GM12892 (cell line): ENCODE results near the gene IPO13.

Experiments
- DNase-seq: peaks from one replicate; pipeline ENCODE4 v3.0.0; 2011; ENCODE audit not compliant: insufficient read length
- FAIRE-seq: peaks from 2 replicates; lab custom pipeline; 2011; peaks lifted over from hg19 to GRCh38; lab: Jason Lieb, UNC
- POLR2A ChIP-seq: IDR thresholded peaks from 2 replicates; pipeline ENCODE4 v1.6.1; 2011; ENCODE audit warnings: low read depth, low read length, control low read depth
- POLR2AphosphoS5 ChIP-seq: IDR thresholded peaks from 2 replicates; pipeline ENCODE4 v1.6.1; 2011; ENCODE audit warnings: low read depth, low read length, control low read depth
- TAF1 ChIP-seq: IDR thresholded peaks from 2 replicates; pipeline ENCODE4 v1.6.1; 2011; ENCODE audit warnings: low read depth, mild to moderate bottlenecking, control low read depth, low read length, borderline replicate concordance

IPO13 gene

GRCh38 chr1:43987159-43987902 is 40.6 kb downstream of the IPO13 start:
- FAIRE-seq (no peak), DNase-seq (no peak)
- no peak for TF ChIP-seq POLR2AphosphoS5
- no peak for TF ChIP-seq TAF1
- TF ChIP-seq POLR2A, result no peak

- TF ChIP-seq POLR2AphosphoS5 (no peak), TAF1 (no peak), POLR2A (no peak)
- DNase-seq, result no peak
- FAIRE-seq, result no peak
Measured at GRCh38 chr1:43990271-43991199, 43.8 kb downstream of the IPO13 start.

- DNase-seq, result no peak
- TF ChIP-seq TAF1 (no peak), POLR2A (no peak), POLR2AphosphoS5 (no peak)
- no peak for FAIRE-seq
Measured at GRCh38 chr1:43991200-43991475, 44.4 kb downstream of the IPO13 start.

DNA sequence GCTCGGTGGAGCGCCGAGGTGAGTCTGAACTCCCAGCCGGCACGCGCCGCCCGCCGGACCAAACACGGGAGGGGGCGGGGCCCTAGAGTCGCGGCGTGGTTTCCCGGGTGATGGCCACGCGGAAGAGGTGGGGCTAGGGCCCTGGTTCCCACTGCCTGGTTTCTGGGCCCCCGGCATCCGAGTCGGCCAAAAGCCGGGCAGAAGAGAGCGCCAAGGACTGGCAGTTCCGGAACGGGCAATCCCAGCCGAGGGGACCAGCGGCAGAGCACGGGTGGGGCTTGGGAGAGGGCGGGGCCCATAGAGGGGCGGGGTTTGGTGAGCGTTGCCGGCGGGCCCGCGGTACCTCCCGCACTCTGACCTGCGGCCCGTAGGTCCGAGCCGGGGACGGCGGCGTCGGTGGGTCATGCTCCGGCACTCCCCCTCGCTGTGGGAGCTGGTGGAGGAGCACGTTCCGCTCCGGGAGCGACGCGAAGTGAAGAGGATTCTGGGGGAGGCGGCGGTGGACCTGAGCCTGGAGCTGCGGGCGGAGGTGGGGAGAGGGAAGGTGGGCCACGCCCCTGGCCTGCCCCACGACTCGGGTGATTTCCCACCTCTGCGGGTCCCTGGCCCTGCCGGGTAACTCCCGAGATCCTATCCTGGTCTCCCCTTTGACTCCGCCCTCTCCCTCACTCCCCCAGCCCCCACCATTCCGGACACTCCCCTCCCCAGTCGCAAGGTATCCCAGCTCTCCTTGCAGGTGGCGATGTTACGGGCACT is 44.9 kb downstream of the IPO13 start, which contains the start of gene CCDC24:
Gene CCDC24 (plus strand): TSS at position 124 of the 756 bp plus-strand sequence. CDS start 280 bp downstream, at position 404.
- FAIRE-seq (peak; percentile 75), DNase-seq (peak; percentile 91)
- TF ChIP-seq TAF1 (0 out of 2 replicates have a peak, but pooled peaks have one; percentile 18), POLR2A (0 out of 2 replicates have a peak, but pooled peaks have one; percentile 53), POLR2AphosphoS5 (no peak)

DNA sequence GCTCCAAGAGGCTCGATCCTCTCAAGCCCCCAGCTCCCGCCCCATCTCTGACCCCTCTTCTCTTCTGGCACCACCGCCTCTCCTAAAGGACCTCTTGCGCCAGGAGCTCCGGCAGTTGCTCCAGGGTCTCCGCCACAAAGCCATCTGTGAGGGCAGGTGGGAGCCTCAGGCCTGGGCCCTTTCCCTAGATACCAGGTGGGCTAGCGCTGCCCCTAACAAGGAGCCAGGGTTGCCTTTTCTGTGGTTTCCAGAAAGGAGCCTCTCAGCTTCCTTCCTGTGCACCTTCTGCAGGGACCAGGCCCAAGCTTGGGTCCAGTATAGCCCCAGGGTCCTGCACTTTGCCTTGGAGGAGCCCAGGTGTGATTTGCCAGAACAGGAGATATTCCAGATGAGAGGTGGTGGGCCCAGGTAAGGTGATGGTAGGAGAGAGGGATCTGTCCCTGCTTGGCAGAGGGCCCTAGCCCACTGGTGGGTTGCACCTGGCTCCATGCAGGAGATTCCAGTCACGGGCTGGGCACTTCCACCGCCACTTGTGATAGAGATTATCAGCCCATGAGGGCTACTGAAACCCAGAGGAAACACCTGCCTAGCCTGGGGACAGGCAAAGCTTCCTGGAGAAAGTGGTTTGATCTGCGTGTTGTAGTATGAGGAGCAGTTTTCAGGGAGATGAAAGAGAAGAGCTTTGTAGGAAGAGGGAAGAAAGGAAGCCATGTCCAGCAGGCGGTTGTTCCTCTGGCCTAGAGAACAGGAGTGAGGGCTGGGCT is 45.7 kb downstream of the IPO13 start:
- TF ChIP-seq TAF1 (no peak), POLR2A (no peak), POLR2AphosphoS5 (no peak)
- DNase-seq (no peak), FAIRE-seq (no peak)

GRCh38 chr1:43993206-43993914 is 46.6 kb downstream of the IPO13 start:
- no peak for DNase-seq
- FAIRE-seq, result no peak
- TF ChIP-seq POLR2AphosphoS5 (no peak), POLR2A (no peak), TAF1 (no peak)

DNA sequence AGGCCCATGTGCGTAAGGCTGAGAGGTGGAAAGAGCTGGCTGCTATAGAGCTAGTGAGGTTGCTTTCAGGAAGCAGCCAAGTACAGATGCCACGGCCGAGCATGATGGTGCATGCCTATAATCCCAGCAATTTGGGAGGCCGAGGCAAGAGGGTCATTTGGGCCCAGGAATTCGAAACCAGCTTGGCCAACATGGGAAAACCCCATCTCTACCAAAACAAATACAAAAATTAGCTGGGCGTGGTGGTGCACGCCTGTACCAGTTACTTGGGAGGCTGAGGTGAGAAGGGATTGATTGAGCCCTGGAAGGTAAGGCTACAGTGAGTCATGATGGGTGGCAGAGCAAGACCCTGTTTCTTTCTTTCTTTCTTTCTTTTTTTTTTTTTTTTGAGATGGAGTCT is 47.3 kb downstream of the IPO13 start:
- no peak for FAIRE-seq
- no peak for TF ChIP-seq POLR2AphosphoS5
- no peak for TF ChIP-seq TAF1
- no peak for TF ChIP-seq POLR2A
- no peak for DNase-seq

- no peak for FAIRE-seq
- no peak for DNase-seq
- TF ChIP-seq POLR2AphosphoS5 (no peak), TAF1 (no peak)
Measured at GRCh38 chr1:43994794-43995790, 48.3 kb downstream of the IPO13 start.
